Measurements from ENCODE around the gene MAPKBP1. TPM values are rescaled to one million over a fixed set of nuclear protein-coding genes. Genes with fewer than 3 reads are reported as not detected.

Gene MAPKBP1
- total RNA-seq, 1 donor from 2014 or later = 28.9 TPM

DNA sequence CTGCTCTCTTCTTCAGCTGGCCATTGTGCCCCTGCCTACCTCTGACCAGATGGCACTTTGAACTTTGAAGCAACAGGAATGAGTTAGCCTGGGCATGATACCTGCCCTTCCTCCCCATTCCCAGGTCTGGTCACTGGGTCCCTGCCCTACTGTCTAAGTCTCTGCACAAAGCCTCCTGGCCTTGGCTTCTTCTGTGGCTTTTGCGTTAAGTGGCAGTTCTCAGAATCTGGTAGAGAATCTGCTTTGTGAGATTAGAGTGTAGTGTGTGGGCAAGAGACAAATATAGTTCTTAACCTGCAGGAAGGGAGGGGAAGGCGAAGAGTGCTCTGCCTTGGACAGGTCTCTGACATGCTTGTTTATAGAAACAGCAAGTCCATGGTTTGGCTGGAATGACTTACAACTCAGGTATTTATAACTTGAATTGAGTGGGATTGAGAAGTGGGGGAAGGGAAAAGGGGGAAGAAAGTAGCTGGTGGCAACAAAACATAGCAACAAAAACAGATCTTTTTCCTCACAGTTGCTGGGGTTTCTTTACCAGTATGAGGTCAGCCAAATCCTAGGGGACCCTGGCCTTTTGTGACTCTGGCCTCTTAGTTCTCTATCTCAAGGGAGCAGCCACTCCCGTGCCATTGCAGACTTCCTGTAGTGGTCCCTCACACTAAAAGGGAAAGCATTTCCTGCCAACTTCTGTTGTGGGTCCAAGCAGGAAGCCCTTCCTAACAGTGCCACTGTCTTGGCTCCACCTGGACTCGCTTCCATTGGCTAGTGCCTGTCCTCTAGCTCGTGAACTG, 16.7 kb downstream of the MAPKBP1 start:
- H3K9me3 Mint-ChIP-seq (ENCODE audit: low read depth) = no peaks in the 10 kb centered on the region
- no peaks in the 10 kb centered on the region for H3K36me3 Mint-ChIP-seq (ENCODE audit: insufficient read depth)
- H3K27me3 Mint-ChIP-seq = no peaks in the 10 kb centered on the region
- no peak for DNase-seq (ENCODE audit: low spot score, unreplicated experiment)
- H3K4me1 Mint-ChIP-seq (ENCODE audit: low read depth) = peaks cover 19% of the 10 kb centered on the region
- no peak overlapping the region for H3K27ac Mint-ChIP-seq
- TF ChIP-seq, protein P1, sequence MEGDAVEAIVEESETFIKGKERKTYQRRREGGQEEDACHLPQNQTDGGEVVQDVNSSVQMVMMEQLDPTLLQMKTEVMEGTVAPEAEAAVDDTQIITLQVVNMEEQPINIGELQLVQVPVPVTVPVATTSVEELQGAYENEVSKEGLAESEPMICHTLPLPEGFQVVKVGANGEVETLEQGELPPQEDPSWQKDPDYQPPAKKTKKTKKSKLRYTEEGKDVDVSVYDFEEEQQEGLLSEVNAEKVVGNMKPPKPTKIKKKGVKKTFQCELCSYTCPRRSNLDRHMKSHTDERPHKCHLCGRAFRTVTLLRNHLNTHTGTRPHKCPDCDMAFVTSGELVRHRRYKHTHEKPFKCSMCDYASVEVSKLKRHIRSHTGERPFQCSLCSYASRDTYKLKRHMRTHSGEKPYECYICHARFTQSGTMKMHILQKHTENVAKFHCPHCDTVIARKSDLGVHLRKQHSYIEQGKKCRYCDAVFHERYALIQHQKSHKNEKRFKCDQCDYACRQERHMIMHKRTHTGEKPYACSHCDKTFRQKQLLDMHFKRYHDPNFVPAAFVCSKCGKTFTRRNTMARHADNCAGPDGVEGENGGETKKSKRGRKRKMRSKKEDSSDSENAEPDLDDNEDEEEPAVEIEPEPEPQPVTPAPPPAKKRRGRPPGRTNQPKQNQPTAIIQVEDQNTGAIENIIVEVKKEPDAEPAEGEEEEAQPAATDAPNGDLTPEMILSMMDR (IDR thresholded peaks at IDR 0.05; ENCODE audit: unreplicated experiment) = no peak
- H3K4me3 Mint-ChIP-seq (ENCODE audit: low read depth) = no peak overlapping the region

DNA sequence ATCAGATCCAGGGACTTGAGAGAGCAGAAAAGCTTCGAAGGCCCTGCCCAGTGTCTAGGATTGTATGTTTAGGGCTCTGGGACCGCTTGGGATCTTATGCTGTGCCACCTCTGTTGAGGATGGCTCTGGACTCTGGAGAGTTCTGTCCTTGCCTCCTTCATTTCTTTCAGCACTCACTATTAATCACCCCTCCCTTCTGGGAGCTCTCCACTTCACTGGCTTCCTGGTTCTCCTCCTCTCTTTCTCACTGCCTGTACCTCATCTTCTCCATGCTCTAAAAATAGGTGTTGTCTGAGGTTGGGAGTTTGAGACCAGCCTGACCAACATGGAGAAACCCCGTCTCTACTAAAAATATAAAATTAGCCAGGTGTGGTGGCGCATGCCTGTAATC, 17.3 kb downstream of the MAPKBP1 start:
- no peak overlapping the region for H3K4me3 Mint-ChIP-seq (ENCODE audit: low read depth)
- TF ChIP-seq, protein P1 (IDR thresholded peaks at IDR 0.05; ENCODE audit: unreplicated experiment) = no peak
- H3K27me3 Mint-ChIP-seq = no peaks in the 10 kb centered on the region
- H3K27ac Mint-ChIP-seq = no peak overlapping the region
- H3K4me1 Mint-ChIP-seq (ENCODE audit: low read depth) = peaks cover 19% of the 10 kb centered on the region
- no peaks in the 10 kb centered on the region for H3K36me3 Mint-ChIP-seq (ENCODE audit: insufficient read depth)
- H3K9me3 Mint-ChIP-seq (ENCODE audit: low read depth) = no peaks in the 10 kb centered on the region
- no peak for DNase-seq (ENCODE audit: low spot score, unreplicated experiment)

DNA sequence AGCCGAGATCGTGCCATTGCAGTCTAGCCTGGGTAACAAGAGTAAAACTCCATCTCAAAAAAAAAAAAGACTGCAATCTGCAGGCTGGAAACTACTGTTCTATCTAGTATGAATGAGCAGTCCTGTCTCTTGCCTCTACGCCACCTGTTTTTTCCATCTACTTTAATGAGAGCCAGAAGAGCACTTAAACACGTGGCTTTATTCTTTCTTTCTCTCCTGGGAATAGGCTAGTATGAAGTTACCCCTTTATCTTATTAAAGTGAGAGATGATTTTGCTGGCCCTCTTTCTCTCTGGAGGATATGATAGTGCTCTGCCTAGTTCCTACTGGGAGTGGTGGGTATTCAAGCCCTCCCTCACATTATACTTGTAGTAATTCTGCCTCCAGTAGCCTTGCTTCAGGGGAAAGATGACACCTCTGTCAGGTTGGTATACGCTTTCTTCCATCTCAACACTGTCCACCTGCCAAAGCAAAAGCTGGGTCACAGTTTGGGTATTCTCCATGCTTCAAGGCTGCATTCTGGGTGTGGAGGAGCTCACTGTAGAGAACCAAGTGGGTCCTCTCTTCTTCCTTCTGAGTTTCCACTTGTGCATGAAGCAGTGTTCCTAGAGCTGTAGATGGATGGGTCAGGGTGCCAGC, 17.8 kb downstream of the MAPKBP1 start:
- H3K27ac Mint-ChIP-seq = no peak overlapping the region
- H3K36me3 Mint-ChIP-seq (ENCODE audit: insufficient read depth) = no peaks in the 10 kb centered on the region
- no peak for DNase-seq (ENCODE audit: low spot score, unreplicated experiment)
- H3K4me1 Mint-ChIP-seq (ENCODE audit: low read depth) = peaks cover 19% of the 10 kb centered on the region
- TF ChIP-seq, protein P1 (IDR thresholded peaks at IDR 0.05; ENCODE audit: unreplicated experiment) = no peak
- no peaks in the 10 kb centered on the region for H3K9me3 Mint-ChIP-seq (ENCODE audit: low read depth)
- no peaks in the 10 kb centered on the region for H3K27me3 Mint-ChIP-seq
- no peak overlapping the region for H3K4me3 Mint-ChIP-seq (ENCODE audit: low read depth)

DNA sequence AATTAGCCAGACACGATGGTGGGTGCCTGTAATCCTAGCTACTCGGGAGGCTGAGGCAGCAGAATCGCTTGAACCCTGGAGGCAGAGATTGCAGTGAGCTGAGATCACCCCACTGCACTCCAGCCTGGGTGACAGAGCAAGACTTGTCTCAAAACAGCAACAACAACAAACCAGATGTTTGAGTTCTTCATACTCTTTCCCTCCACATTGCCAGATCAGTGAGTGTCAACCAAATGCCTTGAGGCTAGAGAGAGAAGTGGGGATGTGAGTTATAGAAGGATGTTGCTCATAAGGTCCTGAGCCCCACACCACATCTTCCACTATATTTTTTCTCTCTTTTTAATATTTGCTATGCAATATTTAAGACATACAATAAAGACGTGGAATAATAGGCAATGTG, 19.8 kb downstream of the MAPKBP1 start:
- H3K4me3 Mint-ChIP-seq (ENCODE audit: low read depth) = no peak overlapping the region
- TF ChIP-seq, protein P1 (IDR thresholded peaks at IDR 0.05; ENCODE audit: unreplicated experiment) = no peak
- H3K36me3 Mint-ChIP-seq (ENCODE audit: insufficient read depth) = no peaks in the 10 kb centered on the region
- H3K27me3 Mint-ChIP-seq = no peaks in the 10 kb centered on the region
- no peaks in the 10 kb centered on the region for H3K9me3 Mint-ChIP-seq (ENCODE audit: low read depth)
- DNase-seq (ENCODE audit: low spot score, unreplicated experiment) = no peak
- no peak overlapping the region for H3K27ac Mint-ChIP-seq
- peaks cover 11% of the 10 kb centered on the region for H3K4me1 Mint-ChIP-seq (ENCODE audit: low read depth)

DNA sequence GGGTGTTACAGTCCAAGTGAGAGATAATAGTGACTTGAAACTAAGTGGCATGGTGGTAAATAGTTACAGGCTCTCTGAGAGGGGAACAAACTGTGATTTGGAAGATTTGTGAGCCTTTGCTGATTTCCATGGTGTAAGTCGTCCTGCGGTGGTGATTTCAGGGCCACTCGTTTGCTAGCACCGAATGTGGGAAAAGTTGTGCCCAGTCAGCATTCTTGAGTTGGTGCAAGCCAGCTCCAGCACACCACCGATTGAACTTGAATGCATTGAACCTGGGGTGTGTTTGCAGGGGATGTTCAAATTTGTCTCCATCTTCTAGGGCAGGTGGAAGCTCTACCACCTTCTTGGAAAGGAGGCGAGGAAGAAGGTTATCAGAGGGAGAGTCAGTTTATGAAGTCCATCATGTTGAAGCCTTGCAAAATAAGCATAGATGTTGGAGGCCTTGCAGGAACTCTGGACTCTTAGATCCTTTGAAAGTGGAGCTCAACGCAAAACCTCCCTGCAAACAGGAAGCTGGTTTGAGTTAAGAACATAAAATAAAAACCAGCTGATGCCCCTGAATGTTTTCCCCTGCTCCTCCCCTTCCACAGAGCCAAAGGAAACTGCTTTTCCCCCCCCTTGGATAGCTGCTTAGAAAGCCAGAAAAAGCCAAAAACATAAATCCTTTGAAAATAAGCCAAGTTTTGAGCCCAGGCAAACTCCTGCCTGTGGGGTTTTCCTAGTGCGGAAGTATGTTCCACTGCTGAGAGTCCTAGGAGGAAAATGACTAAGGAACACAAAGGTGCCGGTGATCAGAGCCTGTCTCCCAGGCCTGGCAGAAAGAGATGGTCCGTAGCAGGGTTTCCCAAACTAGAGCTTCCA, 21.9 kb downstream of the MAPKBP1 start:
- Mint-ChIP-seq H3K36me3 (ENCODE audit: insufficient read depth) (peaks cover 5% of the 10 kb centered on the region), H3K9me3 (ENCODE audit: low read depth) (no peaks in the 10 kb centered on the region), H3K4me3 (ENCODE audit: low read depth) (no peak overlapping the region), H3K27ac (no peak overlapping the region), H3K27me3 (no peaks in the 10 kb centered on the region), H3K4me1 (ENCODE audit: low read depth) (no peaks in the 10 kb centered on the region)
- TF ChIP-seq, protein P1 (IDR thresholded peaks at IDR 0.05; ENCODE audit: unreplicated experiment) = no peak
- no peak for DNase-seq (ENCODE audit: low spot score, unreplicated experiment)

Data from progenitor cell of endocrine pancreas (in vitro differentiated cells).